OCI-LY1 (cell line): Measurements from ENCODE around the gene CRYBG3.
A peak's percentile ranks its signal among the peaks of the same experiment; 100 is the strongest.

Source experiments
- CTCF ChIP-seq: fragments of 200-600 bp; sonication (generic), shearing (Covaris generic); IDR thresholded peaks from 2 replicates; pipeline ENCODE4 v1.5.1; 2017; ENCODE audit warnings: mild to moderate bottlenecking, antibody characterized with exemption, low read length, moderate library complexity, mixed read lengths
- EZH2 ChIP-seq: fragments of 200-600 bp; sonication (generic), shearing (Covaris generic); IDR thresholded peaks from 2 replicates; pipeline ENCODE4 v1.8.0; 2017; ENCODE audit warnings: borderline replicate concordance, mixed run types, mild to moderate bottlenecking, antibody characterized with exemption, low read length, moderate library complexity, mixed read lengths

- TF ChIP-seq CTCF = peak; percentile 83
- no peak for TF ChIP-seq EZH2
Observed at GRCh38 chr3:97793420-97794019, 28.3 kb upstream of the CRYBG3 start.
